AG10803 (cell line): ENCODE measurements around the gene ARHGAP33.
"Not testable (repeated sequence)": the region's sequence is repeated elsewhere in the genome, so short reads cannot be mapped to it uniquely, and the experiment has no call there.

Source experiments
- DNase-seq: peaks from one replicate; pipeline ENCODE4 v3.0.0; 2010; ENCODE audit warnings: low read depth
- H3K4me3 ChIP-seq: 2 replicates; pipeline ENCODE4 v1.5.1; 2011; ENCODE audit warnings: mild to moderate bottlenecking, low read length, control low read depth
- CTCF ChIP-seq: conservative IDR thresholded peaks from 2 replicates; pipeline ENCODE4 v1.5.1; 2011; ENCODE audit warnings: mild to moderate bottlenecking, low read length, control low read depth, inconsistent platforms

The ARHGAP33 gene

DNA sequence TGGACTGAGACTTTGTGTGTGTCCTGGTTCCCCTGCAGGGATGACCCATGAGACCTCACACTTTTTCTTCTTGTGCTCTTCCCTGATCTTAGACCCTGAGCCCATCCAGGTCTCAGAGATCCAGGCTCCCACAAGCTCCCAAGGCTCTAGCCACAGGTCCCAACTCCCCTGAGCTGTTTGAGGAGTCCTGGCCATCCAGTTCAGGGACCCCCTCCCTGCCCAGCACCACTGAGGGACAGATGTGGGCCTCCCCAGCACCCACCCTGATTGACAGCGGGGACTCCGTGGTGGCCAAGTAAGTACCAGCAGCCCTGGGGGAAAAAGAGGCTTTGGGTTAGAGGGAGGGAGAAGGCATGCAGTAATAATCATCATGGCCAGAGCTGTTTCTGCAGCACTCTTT lies 15.7 kb upstream of the ARHGAP33 start:
- H3K4me3 ChIP-seq: no peak overlapping the region

GRCh38 chr19:35760711-35761349 lies 14.5 kb upstream of the ARHGAP33 start:
- H3K4me3 ChIP-seq: no peak overlapping the region
- no peak for DNase-seq
- TF ChIP-seq CTCF: no peak

More for the DNA sequence above, 15.7 kb upstream of the ARHGAP33 start:
- no peak for DNase-seq
- TF ChIP-seq CTCF: no peak

DNA sequence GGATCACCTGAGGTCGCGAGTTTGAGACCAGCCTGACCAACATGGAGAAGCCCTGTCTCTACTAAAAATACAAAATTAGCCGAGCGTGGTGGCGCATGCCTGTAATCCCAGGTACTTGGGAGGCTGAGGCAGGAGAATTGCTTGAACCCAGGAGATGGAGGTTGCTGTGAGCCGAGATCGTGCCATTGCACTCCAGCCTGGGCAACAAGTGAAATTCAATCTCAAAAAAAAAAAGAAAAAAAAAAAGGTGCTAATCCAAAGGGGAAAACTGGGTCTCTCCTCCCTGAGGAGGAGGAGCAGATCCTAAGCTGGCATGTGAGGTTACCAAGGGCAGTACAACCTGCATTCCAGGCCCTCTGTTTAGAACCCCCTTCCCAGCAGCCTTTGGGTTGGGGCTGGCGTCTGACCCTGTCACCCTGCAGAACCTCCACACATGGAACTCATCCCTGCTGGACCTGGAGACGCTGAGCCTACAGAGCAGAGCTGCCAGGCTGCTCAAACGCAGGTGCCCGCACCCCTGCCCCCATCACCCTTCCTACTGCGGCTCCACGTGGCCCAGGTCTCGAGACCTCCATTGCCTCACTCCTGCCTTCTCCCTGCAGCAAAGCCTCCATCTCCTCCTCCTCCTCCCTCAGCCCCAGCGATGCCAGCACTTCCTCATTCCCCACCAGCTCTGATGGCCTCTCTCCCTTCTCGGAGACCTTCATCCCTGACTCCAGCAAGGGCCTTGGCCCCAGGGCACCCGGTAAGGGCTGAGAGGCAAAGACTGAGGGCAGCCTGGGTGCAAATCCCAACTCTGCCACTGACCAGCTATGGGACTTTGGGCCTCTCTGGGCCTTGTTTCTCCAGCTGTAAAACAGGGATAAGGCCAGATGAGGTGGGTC lies 10.7 kb upstream of the ARHGAP33 start:
- no peak for TF ChIP-seq CTCF
- no peak overlapping the region for H3K4me3 ChIP-seq
- no peak for DNase-seq

DNA sequence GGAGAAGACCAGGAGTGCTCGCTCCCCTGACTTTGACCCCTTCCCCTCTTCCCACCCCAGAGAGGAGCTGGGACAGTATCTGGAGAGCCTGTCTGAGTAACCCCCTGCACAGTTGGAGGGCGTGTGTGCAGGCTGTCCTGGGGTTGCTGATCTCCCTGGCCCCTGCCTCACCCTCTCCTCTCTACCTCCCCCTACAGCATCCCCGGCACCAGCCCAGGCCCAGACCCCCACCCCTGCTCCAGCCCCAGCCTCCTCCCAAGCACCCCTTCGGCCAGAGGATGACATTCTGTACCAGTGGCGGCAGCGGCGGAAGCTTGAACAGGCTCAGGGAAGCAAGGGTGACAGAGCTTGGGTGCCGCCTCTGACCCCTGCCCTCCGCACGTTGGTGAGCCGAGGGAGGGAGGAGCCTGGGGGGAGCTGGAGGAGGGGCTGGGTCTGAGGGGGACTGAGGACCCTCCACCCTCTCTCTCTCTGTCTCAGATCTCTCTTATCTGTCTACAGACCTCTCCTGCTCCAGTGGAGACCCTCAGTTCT lies 8.7 kb upstream of the ARHGAP33 start:
- no peak for DNase-seq
- H3K4me3 ChIP-seq: no peak overlapping the region
- no peak for TF ChIP-seq CTCF

- no peak for DNase-seq
- TF ChIP-seq CTCF: no peak
Measured at GRCh38 chr19:35767288-35768081, 7.9 kb upstream of the ARHGAP33 start.

DNA sequence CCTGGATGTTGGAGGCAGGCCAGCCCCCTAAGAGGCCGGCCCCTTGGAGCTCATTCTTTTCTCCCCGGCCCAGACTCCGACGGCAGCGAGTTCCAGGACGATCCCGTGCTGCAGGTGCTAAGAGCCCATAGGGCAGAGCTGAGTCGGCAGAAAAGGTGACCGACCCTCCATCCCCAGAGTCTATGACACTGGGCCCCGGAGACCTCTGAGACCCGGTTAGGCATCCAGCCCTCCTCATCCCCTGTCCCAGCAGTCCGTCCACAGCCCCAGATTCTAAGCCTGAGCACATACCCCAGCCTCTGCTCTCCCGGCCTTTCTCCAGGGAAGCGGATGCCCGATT lies 7.3 kb upstream of the ARHGAP33 start:
- H3K4me3 ChIP-seq: no peak overlapping the region
- no peak for DNase-seq
- TF ChIP-seq CTCF: no peak

More at GRCh38 chr19:35767288-35768081, 7.9 kb upstream of the ARHGAP33 start:
- H3K4me3 ChIP-seq: no peak overlapping the region

DNA sequence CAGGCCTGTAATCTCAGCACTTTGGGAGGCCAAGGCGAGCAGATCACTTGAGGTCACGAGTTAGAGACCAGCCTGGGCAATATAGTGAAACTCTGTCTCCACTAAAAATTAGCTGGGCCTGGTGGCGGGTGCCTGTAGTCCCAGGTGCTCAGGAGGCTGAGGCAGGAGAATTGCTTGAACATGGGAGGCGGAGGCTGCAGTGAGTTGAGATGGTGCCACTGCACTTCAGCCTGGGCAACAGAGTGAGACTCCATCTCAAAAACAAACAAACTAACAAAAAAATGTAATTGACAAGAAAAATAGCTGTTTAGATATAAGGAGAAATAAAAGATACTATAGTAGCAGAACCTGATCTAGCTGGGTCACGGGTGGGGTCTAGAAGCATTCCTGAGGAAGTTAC lies 3.0 kb upstream of the ARHGAP33 start:
- H3K4me3 ChIP-seq, DNase-seq: not testable (repeated sequence)
